ENCODE data around the gene FAM114A2. TPM values are rescaled to one million over a fixed set of nuclear protein-coding genes. Genes with fewer than 3 reads are reported as not detected.

FAM114A2 gene
- polyA plus RNA-seq, 1 of the 3 experiments (the other 2 are of a cell fraction): 9.0 TPM

DNA sequence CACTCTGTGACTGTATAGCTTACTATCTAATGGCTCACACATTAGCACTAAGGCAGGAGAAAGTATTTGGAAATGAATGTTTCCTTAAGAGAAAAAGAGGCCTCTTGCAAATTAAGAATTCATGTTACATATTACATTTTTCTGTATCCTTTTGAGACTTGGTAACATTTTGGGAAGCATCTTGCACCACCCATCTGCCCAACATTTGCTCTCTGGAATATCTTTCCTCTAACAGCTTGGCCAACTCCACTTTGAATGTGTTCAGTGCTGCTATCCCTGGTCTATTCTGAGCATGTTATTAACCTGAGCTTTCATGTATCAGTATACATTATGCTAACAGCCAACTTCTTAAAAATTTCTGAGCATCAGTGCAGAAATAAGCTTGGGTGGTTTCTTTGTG, 27.3 kb upstream of the FAM114A2 start:
- ChIA-PET CTCF (interaction anchor here (1.3 to 11.6 kb wide), 5 partner anchors 10 to 339 kb away, joined by 5 to 184 read pairs (median 6); partner anchors contain the start of gene GALNT10), POLR2A (no interaction called here)
- no peaks in the 10 kb centered on the region for H3K79me2 ChIP-seq (ENCODE audit: insufficient read depth)
- no peaks in the 10 kb centered on the region for H3K36me3 ChIP-seq (replicated peaks in 1 of 2; ENCODE audit: control insufficient read depth in 1 of 2, insufficient read depth in 2 of 2, low read length in 1 of 2)
- no peaks in the 10 kb centered on the region; a peak in 1 of 4 replicates for H3K4me1 ChIP-seq (ENCODE audit: control insufficient read depth in 1 of 2, insufficient read depth in 2 of 2, low read depth in 1 of 2, low read length in 1 of 2)
- no peaks in the 10 kb centered on the region for H3F3A ChIP-seq (replicated peaks; ENCODE audit: insufficient read depth)
- H2AFZ ChIP-seq (ENCODE audit: low read depth): no peak overlapping the region
- no peak for DNase-seq
- H3K9me3 ChIP-seq: no peaks in the 10 kb centered on the region
- H3K27ac ChIP-seq (ENCODE audit: low read depth in 2 of 2, low read length in 1 of 2): no peak overlapping the region
- H3K4me2 ChIP-seq: no peak overlapping the region
- no peak overlapping the region for H3K9ac ChIP-seq
- H3K4me3 ChIP-seq (ENCODE audit: low read depth in 2 of 2, low read length in 1 of 2): no peak overlapping the region
- H3K27me3 ChIP-seq (ENCODE audit: insufficient read depth): no peaks in the 10 kb centered on the region
- TF ChIP-seq, protein P1, sequence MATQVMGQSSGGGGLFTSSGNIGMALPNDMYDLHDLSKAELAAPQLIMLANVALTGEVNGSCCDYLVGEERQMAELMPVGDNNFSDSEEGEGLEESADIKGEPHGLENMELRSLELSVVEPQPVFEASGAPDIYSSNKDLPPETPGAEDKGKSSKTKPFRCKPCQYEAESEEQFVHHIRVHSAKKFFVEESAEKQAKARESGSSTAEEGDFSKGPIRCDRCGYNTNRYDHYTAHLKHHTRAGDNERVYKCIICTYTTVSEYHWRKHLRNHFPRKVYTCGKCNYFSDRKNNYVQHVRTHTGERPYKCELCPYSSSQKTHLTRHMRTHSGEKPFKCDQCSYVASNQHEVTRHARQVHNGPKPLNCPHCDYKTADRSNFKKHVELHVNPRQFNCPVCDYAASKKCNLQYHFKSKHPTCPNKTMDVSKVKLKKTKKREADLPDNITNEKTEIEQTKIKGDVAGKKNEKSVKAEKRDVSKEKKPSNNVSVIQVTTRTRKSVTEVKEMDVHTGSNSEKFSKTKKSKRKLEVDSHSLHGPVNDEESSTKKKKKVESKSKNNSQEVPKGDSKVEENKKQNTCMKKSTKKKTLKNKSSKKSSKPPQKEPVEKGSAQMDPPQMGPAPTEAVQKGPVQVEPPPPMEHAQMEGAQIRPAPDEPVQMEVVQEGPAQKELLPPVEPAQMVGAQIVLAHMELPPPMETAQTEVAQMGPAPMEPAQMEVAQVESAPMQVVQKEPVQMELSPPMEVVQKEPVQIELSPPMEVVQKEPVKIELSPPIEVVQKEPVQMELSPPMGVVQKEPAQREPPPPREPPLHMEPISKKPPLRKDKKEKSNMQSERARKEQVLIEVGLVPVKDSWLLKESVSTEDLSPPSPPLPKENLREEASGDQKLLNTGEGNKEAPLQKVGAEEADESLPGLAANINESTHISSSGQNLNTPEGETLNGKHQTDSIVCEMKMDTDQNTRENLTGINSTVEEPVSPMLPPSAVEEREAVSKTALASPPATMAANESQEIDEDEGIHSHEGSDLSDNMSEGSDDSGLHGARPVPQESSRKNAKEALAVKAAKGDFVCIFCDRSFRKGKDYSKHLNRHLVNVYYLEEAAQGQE (IDR thresholded peaks at IDR 0.05; ENCODE audit: low read depth, low read length): no peak
- TF ChIP-seq, protein P2, sequence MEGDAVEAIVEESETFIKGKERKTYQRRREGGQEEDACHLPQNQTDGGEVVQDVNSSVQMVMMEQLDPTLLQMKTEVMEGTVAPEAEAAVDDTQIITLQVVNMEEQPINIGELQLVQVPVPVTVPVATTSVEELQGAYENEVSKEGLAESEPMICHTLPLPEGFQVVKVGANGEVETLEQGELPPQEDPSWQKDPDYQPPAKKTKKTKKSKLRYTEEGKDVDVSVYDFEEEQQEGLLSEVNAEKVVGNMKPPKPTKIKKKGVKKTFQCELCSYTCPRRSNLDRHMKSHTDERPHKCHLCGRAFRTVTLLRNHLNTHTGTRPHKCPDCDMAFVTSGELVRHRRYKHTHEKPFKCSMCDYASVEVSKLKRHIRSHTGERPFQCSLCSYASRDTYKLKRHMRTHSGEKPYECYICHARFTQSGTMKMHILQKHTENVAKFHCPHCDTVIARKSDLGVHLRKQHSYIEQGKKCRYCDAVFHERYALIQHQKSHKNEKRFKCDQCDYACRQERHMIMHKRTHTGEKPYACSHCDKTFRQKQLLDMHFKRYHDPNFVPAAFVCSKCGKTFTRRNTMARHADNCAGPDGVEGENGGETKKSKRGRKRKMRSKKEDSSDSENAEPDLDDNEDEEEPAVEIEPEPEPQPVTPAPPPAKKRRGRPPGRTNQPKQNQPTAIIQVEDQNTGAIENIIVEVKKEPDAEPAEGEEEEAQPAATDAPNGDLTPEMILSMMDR (IDR thresholded peaks at IDR 0.05): no peak
- no peak for TF ChIP-seq JUND (IDR thresholded peaks at IDR 0.05)
- no peak for TF ChIP-seq POLR2AphosphoS5 (IDR thresholded peaks at IDR 0.05; ENCODE audit: low read depth, low read length)
- no peak for TF ChIP-seq RCOR1 (IDR thresholded peaks at IDR 0.05; ENCODE audit: low read length)
- TF ChIP-seq TAF1 (IDR thresholded peaks at IDR 0.05; ENCODE audit: borderline replicate concordance, low read depth, low read length): no peak
- TF ChIP-seq TEAD4 (IDR thresholded peaks at IDR 0.05; ENCODE audit: borderline replicate concordance, insufficient read depth): no peak
- no peak for TF ChIP-seq MXI1 (IDR thresholded peaks at IDR 0.05; ENCODE audit: low read depth, low read length)
- no peak for TF ChIP-seq GATA2 (CRISPR knock-in tag; IDR thresholded peaks at IDR 0.05)
- no peak for TF ChIP-seq TCF12 (IDR thresholded peaks at IDR 0.05)
- no peak for TF ChIP-seq EP300 (IDR thresholded peaks at IDR 0.05; ENCODE audit: borderline replicate concordance in 1 of 2, low read depth in 1 of 2, low read length in 1 of 2)
- TF ChIP-seq, protein P3, sequence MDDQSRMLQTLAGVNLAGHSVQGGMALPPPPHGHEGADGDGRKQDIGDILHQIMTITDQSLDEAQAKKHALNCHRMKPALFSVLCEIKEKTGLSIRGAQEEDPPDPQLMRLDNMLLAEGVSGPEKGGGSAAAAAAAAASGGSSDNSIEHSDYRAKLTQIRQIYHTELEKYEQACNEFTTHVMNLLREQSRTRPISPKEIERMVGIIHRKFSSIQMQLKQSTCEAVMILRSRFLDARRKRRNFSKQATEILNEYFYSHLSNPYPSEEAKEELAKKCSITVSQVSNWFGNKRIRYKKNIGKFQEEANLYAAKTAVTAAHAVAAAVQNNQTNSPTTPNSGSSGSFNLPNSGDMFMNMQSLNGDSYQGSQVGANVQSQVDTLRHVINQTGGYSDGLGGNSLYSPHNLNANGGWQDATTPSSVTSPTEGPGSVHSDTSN (IDR thresholded peaks at IDR 0.05): no peak
- no peaks in the 10 kb centered on the region for H3K9me2 ChIP-seq
- H4K20me1 ChIP-seq (ENCODE audit: insufficient read depth): no peaks in the 10 kb centered on the region

Data from SK-N-SH (cell line).